Neural cell (in vitro differentiated cells): ENCODE data around the gene RDH14. TPM values are rescaled to one million over a fixed set of nuclear protein-coding genes. Genes with fewer than 3 reads are reported as not detected.

ENCODE experiments used
- H2AFZ ChIP-seq: fragments of 200-600, 300-800 bp; sonication (generic), shearing (Covaris generic); 2 replicates; pipeline ENCODE4 v1.6.0; 2014; ENCODE audit warnings: low read depth, mild to moderate bottlenecking, antibody characterized with exemption, low read length, moderate library complexity
- H3F3A ChIP-seq: fragments of 200-600 bp; shearing (Covaris generic); 2 replicates; pipeline ENCODE4 v1.6.1; 2016; ENCODE audit warnings: mild to moderate bottlenecking, moderate library complexity, mixed read lengths, antibody characterized with exemption, low read length; ENCODE audit not compliant: insufficient read depth, poor library complexity, severe bottlenecking
- H3K27ac ChIP-seq: fragments of 200-600, 300-800 bp; sonication (generic), shearing (Covaris generic); 2 replicates; pipeline ENCODE4 v1.5.1; 2014; ENCODE audit warnings: mild to moderate bottlenecking, low read length, moderate library complexity
- H3K27me3 ChIP-seq: fragments of 300-800, 200-600 bp; sonication (generic), shearing (Covaris generic); 2 replicates; pipeline ENCODE4 v1.6.0; 2014; ENCODE audit warnings: mild to moderate bottlenecking, low read depth, low read length, moderate library complexity; ENCODE audit not compliant: insufficient read depth
- H3K36me3 ChIP-seq: fragments of 300-800, 200-600 bp; sonication (generic), shearing (Covaris generic); 2 replicates; pipeline ENCODE4 v1.5.1; 2014; ENCODE audit warnings: mild to moderate bottlenecking, antibody characterized with exemption, low read length, moderate library complexity; ENCODE audit not compliant: insufficient read depth
- H3K4me2 ChIP-seq: fragments of 300-800, 200-600 bp; sonication (generic), shearing (Covaris generic); 2 replicates; pipeline ENCODE4 v1.6.0; 2014; ENCODE audit warnings: mild to moderate bottlenecking, low read length
- H3K4me3 ChIP-seq: fragments of 300-800, 200-600 bp; sonication (generic), shearing (Covaris generic); 2 replicates; pipeline ENCODE4 v1.5.1; 2014; ENCODE audit warnings: mild to moderate bottlenecking, low read length, moderate library complexity
- H3K79me2 ChIP-seq: fragments of 200-600 bp; shearing (Covaris generic); replicated peaks from 2 replicates; pipeline ENCODE4 v1.6.0; 2014; ENCODE audit warnings: mild to moderate bottlenecking, low read length, moderate library complexity; ENCODE audit not compliant: insufficient read depth
- H3K9ac ChIP-seq: fragments of 300-800, 200-600 bp; sonication (generic), shearing (Covaris generic); 2 replicates; pipeline ENCODE4 v1.6.1; 2016; ENCODE audit warnings: mild to moderate bottlenecking, low read length, mixed read lengths
- H3K9me2 ChIP-seq: fragments of 200-600 bp; shearing (Covaris generic); 2 replicates; pipeline ENCODE4 v1.6.1; 2016; ENCODE audit warnings: mild to moderate bottlenecking, low read length, mixed read lengths; ENCODE audit not compliant: insufficient read depth
- H3K9me3 ChIP-seq: fragments of 200-600, 300-800 bp; sonication (generic), shearing (Covaris generic); 2 replicates; pipeline ENCODE4 v1.6.1; 2016; ENCODE audit warnings: mild to moderate bottlenecking, mixed run types, low read length, moderate library complexity, mixed read lengths
- H4K20me1 ChIP-seq: fragments of 200-600 bp; shearing (Covaris generic); 2 replicates; pipeline ENCODE4 v1.6.1; 2016; ENCODE audit warnings: mild to moderate bottlenecking, mixed run types; ENCODE audit not compliant: insufficient read depth
- EP300 ChIP-seq: fragments of 450-650 bp; conservative IDR thresholded peaks from 2 replicates; pipeline ENCODE4 v1.6.1; 2014; ENCODE audit warnings: antibody characterized with exemption, mild to moderate bottlenecking, moderate library complexity; ENCODE audit not compliant: poor library complexity, severe bottlenecking
- EZH2 ChIP-seq: fragments of 200-600, 300-800 bp; shearing (Covaris generic), sonication (generic); IDR thresholded peaks from 2 replicates; pipeline ENCODE4 v1.6.1; 2014; ENCODE audit warnings: antibody characterized with exemption, low read length, borderline replicate concordance, mild to moderate bottlenecking; ENCODE audit not compliant: insufficient read depth, poor library complexity, severe bottlenecking
- MXI1 ChIP-seq: fragments of 450-650 bp; conservative IDR thresholded peaks from 2 replicates; pipeline ENCODE4 v1.6.1; 2014; ENCODE audit warnings: antibody characterized with exemption, mild to moderate bottlenecking; ENCODE audit not compliant: poor library complexity, severe bottlenecking
- POLR2AphosphoS5 ChIP-seq: IDR thresholded peaks from 2 replicates; pipeline ENCODE4 v1.6.1; 2012
- RAD21 ChIP-seq: fragments of 450-650 bp; conservative IDR thresholded peaks from 2 replicates; pipeline ENCODE4 v1.6.1; 2014; ENCODE audit warnings: antibody characterized with exemption, mild to moderate bottlenecking, moderate library complexity
- SMC3 ChIP-seq: fragments of 450-650 bp; conservative IDR thresholded peaks from 2 replicates; pipeline ENCODE4 v1.6.1; 2014; ENCODE audit warnings: antibody characterized with exemption, mild to moderate bottlenecking, moderate library complexity; ENCODE audit not compliant: poor library complexity
- TAF1 ChIP-seq: IDR thresholded peaks from 2 replicates; pipeline ENCODE4 v1.6.1; 2012; ENCODE audit warnings: low read depth
- polyA plus RNA-seq: library from polyadenylated mRNA; depleted of rRNA; stranded (reverse); fragments of >200 nt; gene quantifications from 2 replicates; pipeline ENCODE4 v1.2.3, GENCODE V29; 2014
- TF ChIP-seq, protein P1 (sequence below): fragments of 450-650 bp; IDR thresholded peaks from 2 replicates; pipeline ENCODE4 v1.5.1; 2014; ENCODE audit warnings: antibody characterized with exemption, mild to moderate bottlenecking, moderate library complexity; ENCODE audit not compliant: poor library complexity, severe bottlenecking
- TF ChIP-seq, protein P2 (sequence below): IDR thresholded peaks from 2 replicates; pipeline ENCODE4 v1.6.1; 2012; ENCODE audit warnings: borderline replicate concordance

Gene RDH14
- polyA plus RNA-seq, 1 donor from 2014 or later, result 29.4 TPM

DNA sequence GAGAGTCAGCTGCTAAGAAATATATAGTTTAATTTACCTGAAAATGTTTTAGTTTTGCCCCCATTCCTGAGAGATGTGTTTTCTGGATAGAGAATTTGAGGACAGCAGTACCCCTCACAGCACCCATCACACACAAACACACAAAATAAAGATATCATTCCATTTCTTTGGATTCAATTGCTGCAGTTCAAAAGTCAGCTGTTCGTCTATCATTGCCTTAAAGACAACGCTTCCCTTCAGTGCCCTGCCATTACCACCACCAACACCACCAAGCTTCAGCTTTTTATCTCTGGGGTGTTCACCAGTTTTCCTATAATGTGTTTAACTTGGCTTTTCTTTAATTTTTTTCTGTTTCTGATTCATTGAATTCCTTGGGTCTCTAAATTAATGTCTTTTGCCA is 49.7 kb downstream of the RDH14 start:
- no peak overlapping the region for H3K4me2 ChIP-seq
- no peaks in the 10 kb centered on the region for H3F3A ChIP-seq
- H3K9me3 ChIP-seq, result no peaks in the 10 kb centered on the region
- H4K20me1 ChIP-seq, result no peaks in the 10 kb centered on the region
- no peak overlapping the region for H2AFZ ChIP-seq
- no peaks in the 10 kb centered on the region for H3K27me3 ChIP-seq
- H3K9me2 ChIP-seq, result no peaks in the 10 kb centered on the region
- no peak overlapping the region for H3K4me3 ChIP-seq
- TF ChIP-seq EZH2, result no peak
- TF ChIP-seq RAD21, result no peak
- no peak for TF ChIP-seq TAF1
- no peak for TF ChIP-seq EP300
- TF ChIP-seq SMC3, result no peak
- no peak for TF ChIP-seq MXI1
- TF ChIP-seq, protein P1, sequence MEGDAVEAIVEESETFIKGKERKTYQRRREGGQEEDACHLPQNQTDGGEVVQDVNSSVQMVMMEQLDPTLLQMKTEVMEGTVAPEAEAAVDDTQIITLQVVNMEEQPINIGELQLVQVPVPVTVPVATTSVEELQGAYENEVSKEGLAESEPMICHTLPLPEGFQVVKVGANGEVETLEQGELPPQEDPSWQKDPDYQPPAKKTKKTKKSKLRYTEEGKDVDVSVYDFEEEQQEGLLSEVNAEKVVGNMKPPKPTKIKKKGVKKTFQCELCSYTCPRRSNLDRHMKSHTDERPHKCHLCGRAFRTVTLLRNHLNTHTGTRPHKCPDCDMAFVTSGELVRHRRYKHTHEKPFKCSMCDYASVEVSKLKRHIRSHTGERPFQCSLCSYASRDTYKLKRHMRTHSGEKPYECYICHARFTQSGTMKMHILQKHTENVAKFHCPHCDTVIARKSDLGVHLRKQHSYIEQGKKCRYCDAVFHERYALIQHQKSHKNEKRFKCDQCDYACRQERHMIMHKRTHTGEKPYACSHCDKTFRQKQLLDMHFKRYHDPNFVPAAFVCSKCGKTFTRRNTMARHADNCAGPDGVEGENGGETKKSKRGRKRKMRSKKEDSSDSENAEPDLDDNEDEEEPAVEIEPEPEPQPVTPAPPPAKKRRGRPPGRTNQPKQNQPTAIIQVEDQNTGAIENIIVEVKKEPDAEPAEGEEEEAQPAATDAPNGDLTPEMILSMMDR, result no peak
- TF ChIP-seq POLR2AphosphoS5, result no peak
- TF ChIP-seq, protein P2, sequence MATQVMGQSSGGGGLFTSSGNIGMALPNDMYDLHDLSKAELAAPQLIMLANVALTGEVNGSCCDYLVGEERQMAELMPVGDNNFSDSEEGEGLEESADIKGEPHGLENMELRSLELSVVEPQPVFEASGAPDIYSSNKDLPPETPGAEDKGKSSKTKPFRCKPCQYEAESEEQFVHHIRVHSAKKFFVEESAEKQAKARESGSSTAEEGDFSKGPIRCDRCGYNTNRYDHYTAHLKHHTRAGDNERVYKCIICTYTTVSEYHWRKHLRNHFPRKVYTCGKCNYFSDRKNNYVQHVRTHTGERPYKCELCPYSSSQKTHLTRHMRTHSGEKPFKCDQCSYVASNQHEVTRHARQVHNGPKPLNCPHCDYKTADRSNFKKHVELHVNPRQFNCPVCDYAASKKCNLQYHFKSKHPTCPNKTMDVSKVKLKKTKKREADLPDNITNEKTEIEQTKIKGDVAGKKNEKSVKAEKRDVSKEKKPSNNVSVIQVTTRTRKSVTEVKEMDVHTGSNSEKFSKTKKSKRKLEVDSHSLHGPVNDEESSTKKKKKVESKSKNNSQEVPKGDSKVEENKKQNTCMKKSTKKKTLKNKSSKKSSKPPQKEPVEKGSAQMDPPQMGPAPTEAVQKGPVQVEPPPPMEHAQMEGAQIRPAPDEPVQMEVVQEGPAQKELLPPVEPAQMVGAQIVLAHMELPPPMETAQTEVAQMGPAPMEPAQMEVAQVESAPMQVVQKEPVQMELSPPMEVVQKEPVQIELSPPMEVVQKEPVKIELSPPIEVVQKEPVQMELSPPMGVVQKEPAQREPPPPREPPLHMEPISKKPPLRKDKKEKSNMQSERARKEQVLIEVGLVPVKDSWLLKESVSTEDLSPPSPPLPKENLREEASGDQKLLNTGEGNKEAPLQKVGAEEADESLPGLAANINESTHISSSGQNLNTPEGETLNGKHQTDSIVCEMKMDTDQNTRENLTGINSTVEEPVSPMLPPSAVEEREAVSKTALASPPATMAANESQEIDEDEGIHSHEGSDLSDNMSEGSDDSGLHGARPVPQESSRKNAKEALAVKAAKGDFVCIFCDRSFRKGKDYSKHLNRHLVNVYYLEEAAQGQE, result no peak
- no peaks in the 10 kb centered on the region for H3K79me2 ChIP-seq
- no peak overlapping the region for H3K27ac ChIP-seq
- no peak overlapping the region for H3K9ac ChIP-seq
- H3K36me3 ChIP-seq, result no peaks in the 10 kb centered on the region

DNA sequence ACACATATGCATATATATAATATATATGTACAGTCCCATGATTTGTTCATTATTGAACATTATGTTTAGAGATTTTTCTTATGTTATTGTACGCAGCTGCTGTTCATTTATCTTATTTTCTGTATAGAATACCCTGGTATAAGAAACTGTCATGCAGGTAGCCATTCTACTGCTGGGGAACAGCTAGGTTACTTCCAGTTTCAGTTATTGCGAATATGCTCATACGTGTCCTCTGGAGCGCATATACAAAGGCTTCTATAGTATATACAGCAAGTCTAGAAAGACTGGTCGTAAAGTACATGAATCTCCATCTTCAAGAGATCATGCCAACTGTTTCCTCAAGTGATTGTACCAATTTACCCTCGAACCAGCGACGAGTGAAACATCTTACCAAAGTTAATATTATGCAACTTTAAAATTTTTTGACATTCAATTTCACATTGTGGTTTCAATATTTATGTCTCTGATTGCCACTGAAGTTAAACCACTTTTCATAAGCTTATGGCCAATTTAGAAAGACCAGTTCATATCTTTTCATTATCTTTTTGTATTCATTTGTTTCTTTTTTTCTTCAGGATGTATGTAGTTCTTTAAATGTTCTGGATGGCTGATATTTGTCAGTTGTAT is 53.5 kb downstream of the RDH14 start:
- Histone ChIP-seq H3K79me2 (no peaks in the 10 kb centered on the region), H3K36me3 (no peaks in the 10 kb centered on the region), H3K4me2 (no peak overlapping the region), H3F3A (no peaks in the 10 kb centered on the region), H3K9me3 (no peaks in the 10 kb centered on the region), H3K9ac (no peak overlapping the region), H2AFZ (no peak overlapping the region), H4K20me1 (no peaks in the 10 kb centered on the region), H3K27me3 (no peaks in the 10 kb centered on the region), H3K27ac (no peak overlapping the region), H3K4me3 (no peak overlapping the region), H3K9me2 (no peaks in the 10 kb centered on the region)
- no peak for TF ChIP-seq SMC3
